Stimulated activated CD4-positive, alpha-beta T cell treated with anti-CD3 and anti-CD28 coated beads, Interleukin-4, amount 100 ng/mL, for 1 hour (primary cell): Measurements from ENCODE around the gene SLC22A23.

Experiments used
- DNase-seq: peaks from one replicate; pipeline ENCODE4 v3.0.0-alpha.2; 2020

SLC22A23 gene

DNA sequence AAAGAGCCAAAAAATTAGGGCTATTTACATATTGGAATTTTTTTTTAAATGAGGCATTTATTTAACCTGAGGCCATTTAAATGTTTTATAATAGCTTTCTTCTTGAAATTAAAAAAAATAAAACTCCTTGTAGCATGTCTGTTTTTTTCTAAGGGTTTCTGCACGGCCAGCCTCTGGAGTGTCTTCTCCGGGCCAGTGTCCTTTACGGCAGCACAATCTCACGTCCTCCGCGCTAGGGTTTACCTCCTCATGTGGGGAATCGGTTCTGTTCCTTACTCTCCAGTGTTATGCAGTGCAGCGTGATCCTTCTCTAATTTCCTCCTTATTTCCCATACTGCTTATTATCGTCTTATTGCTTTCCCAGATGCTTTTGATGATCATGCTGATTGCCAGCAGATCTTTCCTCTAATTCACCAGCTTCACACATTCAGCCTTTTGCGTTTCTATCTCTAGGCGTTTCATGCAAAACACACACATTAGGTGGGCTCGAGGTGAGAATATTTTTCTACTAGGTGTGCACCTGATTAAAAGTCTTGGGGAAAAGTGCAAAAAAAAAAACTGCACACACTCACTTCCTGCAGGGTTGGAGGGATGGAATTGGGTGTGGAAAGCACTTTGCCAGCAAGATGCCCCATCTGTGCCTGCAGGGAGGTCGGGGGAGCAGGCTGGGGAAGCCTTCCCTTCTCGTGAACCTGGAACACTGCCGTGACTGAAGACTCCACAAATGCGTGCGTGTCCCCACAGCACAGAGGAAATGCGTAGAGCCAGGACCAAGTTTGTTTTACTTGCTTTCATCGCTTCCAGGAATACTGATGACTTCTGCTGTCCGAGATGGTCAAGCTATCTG lies 142.0 kb downstream of the SLC22A23 start:
- no peak for DNase-seq

DNA sequence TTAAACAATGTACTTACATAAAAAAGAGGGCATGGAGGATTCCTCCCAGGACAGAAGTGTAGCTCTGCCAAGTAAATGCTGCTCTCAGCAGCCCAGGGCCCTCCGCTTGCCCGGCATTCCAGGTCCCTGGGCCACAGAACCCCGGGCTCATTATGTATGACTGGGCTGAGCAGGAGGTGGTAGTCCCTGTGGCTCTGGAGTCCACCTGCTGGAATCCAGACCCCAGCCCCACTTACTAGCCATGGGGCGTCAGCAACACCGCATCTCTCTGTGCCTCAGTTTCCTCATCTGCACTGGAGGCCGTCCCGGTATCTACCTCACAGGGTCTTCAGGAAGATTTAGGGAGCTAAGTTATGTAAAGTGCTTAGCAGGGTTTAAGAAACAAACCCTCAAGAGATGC lies 142.7 kb downstream of the SLC22A23 start:
- DNase-seq = no peak

DNA sequence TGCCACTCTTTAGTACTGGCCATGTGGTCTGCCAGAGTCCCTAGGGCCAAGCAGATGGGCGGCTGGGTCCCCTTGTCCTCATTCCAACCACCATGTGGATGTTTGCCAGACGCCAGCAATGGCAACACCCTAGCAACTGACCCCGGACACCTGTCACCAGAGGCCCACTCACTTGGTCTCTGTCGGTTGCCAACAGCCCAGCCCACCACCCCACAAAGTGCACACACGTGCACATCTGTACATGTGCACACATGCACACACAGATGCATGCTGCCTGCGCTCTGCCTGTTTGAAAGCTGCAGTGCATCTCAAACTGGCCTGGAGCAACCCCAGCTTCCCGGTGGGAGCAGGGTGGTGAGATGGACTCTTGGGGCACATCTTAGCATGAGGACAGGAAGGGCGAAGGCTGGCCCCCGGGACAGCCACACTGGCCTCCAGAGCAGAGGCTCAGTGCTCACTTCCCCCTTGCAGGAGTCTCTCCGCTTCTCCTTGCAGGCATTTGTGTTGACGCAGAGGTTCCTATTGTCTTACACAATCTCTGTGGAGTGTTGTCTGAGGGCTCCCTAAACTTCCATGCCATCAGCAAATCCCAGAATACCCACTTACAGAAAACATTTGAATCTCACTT lies 144.1 kb downstream of the SLC22A23 start:
- DNase-seq = no peak

DNA sequence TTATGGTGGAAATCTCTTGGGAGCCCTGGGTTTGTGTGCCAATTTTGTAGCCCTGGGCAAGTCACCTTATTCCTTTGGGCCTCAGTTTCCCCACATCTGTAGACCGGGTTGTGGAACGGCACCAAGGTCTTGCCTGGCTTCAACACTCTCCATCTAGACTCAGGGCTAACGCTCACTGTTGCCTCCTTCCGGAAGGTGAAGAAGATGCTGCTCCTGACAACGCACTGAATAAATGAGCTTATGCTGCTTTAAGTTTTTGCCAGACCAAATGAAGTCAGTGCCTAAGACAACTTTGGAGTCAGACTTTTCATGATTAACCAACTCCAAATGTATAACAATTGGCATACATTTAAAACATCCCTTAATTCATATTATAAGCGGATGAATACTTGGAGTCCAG lies 145.0 kb downstream of the SLC22A23 start:
- DNase-seq = no peak

DNA sequence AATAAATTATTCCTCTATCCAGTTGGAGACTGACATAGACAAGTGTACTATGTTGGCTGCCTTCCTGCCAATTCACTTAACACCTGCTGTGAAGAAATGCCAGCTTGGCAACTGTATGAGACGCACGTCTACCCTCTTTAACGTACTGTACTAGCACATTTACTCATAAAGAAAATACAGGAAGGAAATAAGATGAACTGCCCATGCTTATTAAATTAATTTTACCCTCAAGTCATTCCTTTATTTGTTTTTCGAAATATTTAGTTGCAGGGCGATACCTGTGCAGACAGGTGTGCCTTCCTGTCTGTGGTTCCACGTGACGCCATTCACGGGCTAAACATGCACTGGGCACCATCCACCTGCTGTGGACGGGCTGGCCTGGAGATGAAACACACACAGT lies 146.1 kb downstream of the SLC22A23 start:
- DNase-seq = no peak

DNA sequence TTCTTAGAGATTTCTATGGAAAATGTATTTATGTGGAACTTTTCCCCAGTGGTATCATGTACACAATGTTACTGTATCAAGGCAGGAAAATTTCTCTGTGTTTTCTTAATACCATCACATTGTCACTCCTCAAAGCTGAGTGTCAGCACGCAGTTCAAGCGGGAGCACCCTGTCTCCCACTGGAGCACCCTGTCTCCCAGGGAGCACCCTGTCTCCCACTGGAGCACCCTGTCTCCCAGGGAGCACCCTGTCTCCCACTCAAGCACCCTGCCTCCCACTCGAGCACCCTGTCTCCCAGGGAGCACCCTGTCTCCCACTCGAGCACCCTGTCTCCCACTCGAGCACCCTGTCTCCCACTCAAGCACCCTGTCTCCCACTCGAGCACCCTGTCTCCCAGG lies 146.8 kb downstream of the SLC22A23 start:
- no peak for DNase-seq

DNA sequence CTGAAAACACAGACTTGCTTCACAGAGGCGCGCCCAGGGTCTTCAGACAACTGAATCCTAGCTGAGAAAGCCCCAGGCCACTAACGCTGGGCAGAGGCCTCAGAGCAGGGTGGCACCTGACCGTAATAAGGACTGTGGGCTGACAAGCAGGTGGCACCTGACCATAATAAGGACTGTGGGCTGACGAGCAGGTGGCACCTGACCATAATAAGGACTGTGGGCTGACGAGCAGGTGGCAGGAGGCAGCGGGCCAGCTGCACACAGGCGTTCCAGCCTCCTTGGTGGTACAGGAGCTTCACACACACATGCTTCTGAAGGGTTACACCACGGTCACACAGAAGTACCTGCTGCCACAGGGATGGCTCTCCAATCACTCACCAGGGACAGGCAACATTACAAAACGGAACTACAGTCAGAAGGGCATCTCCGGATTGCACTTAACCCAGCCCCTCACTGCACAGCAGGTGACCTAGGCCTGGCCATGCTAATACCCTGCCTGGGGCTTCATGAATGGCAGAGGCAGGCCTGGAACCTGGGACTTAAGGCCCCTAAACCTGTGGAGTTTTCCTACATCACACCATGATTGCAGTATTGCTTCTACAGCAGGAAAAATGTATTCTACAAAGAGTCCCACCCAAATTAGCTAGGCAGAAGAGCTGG lies 147.3 kb downstream of the SLC22A23 start:
- no peak for DNase-seq

DNA sequence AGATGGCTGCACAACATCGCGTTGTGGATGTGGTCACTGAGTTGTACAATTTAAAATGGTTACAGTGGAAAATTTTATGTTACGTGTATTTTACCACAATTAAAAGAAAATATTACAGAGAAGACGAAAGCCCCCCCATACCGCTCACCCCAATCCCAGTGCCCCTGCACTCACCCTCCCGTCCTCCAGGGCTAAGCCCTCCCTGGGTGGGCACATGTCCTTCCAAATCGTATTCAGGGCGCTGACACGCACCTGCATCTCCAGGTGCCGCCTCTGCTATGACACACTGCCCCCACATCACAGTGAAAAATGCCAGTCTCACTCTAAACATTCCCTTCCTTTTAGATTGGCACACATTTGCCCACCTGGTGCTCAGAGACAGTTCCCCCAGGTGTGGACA lies 148.7 kb downstream of the SLC22A23 start:
- DNase-seq = no peak

DNA sequence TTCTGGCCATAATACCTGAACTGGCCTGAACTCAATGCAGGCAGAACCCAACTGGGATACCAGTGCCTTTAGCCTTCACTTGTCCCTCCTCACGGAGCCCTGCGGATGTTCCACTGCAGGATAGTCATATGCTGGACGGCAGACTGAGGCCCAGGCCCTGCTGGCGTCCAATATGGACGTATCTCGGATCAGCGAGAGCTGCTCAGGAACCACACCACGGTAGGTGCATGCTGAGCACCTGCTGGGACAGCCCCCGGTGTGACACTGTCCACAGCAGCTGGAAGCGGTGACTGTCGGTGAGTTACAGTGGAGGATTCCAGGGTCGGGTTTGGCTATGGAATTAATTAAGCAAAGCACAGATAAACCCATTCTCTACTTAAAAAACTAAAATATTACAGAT lies 149.4 kb downstream of the SLC22A23 start:
- no peak for DNase-seq

DNA sequence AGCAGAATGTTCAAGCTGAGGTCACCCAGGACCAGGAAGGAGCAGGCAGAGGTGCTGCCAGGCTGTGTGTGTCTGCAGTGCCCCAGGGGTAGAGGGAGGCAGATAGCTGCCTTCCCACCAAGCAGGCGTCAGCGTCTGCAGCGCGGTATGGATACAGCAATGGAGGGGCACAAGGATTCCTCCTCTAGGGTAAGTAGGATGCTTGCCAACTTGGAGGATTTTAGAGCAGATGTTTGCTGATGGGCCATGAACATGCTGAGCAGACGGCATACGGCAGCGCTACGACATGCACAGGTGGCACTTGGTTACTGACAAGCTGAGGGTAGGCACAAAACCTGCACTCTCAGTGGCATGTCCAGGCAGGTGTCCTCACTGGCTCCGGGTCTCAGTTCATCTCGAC lies 150.0 kb downstream of the SLC22A23 start:
- no peak for DNase-seq

DNA sequence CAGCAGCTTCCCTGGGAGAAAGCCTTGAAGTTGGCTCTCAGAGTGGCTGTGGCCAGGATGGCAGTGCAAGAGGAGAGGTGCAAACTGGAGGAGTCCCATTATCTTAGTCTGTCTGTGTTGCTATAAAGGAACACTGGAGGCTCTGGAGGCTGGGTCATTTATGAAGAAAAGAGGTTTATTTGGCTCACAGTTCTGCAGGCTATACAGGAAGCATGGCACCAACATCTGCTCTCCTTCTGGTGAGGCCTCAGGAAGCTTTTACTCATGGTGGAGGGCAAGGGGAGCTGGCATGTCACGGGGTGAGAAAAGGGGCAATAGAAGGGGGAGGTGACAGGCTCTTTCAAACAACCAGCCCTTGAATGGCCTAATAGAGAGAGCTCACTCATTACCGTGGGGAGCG lies 151.0 kb downstream of the SLC22A23 start:
- no peak for DNase-seq

DNA sequence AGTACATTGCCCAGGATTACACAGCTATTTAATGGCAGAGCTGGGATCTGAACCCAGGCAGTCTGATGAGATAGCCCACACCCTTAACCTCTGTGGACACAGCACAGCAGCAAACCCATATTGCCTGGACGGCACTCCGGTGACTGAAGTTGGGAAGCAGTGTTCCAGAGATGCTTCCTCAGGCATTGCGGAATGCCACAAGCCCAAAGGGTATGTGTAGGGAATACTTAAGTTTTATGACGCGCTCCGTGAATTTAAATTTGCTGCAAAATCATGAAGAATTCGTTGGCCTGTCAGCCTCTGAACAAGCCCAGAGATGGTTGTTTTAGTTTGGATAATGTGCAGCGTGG lies 151.7 kb downstream of the SLC22A23 start:
- no peak for DNase-seq

DNA sequence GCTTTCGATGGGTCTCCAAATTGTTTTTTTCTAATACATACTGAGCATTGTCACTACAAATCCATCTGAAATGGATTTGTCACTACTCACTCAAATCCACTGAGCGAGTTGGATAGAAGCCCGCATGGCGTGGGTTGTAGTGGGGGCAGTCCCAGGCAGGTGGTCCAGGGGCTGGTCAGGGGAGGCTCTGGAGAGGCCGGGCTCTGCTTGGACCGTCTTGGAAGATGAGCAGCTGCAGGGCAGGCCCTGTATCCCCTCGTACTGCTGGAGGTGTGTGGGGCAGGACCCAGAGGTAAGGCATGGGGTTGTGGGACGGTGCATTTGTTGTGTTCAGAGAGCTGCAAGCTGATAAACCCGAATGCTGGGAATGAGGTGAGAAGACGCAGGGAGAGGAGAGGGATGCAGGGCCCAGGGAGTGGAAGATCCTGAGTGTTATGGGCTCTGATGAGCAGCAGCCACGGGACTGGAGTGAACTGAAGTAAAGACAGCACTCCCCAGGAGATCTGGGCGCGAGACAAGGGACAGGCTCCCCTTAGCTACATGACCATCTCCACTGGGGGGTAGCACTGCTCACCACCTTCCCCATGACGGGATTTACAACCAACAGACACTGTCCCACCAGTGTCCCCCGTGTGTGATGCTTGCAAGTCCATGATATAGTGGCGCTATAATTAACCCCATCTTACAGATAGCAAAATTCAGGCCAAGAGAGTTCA lies 152.2 kb downstream of the SLC22A23 start:
- DNase-seq = no peak

DNA sequence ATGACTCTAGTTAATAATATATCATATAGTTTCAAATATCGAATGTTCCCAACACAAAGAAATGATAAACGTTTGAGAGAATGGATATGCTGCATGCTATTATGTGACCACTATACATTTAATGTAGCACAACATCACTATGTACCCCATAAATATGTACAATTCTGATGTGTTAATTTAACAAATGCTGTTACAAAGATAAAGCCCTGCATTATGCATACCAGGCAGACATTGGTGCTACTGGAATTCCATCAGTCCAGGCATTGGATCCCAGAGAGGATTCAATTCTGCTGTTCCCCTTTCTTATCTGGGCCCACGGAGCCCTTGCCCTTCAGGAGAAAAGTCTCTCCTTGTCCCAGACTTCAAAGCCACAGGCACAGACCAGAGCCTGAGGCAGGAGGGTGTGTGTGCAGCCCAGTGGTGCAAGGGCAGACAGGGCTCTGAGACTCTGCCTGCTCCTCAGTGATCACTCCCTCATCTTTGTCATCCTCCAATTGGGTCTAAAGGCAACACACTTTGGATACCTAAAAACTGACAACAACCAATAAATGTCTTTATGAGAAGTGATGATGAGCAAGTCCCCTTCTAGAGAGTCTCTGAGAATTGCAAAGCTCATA lies 152.9 kb downstream of the SLC22A23 start:
- DNase-seq = no peak

DNA sequence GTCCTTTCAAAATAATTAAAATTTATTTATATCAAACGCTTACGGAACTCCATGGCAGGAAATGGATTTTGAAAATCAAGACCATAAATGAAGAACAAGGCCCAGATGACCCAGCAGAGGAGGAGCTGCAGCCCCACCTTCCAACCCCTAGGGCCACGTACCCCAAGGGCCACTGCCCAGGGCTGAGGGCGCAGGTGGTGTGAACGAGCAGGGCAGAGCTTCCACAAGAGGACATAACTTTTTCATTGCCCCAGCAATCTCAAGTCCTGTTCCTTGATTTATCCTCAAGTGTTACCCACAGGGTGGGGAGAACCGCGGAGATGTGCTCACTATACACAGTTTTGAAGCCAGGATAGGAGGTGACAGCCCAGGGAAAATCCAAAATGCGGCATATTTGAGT lies 155.3 kb downstream of the SLC22A23 start:
- DNase-seq = no peak

DNA sequence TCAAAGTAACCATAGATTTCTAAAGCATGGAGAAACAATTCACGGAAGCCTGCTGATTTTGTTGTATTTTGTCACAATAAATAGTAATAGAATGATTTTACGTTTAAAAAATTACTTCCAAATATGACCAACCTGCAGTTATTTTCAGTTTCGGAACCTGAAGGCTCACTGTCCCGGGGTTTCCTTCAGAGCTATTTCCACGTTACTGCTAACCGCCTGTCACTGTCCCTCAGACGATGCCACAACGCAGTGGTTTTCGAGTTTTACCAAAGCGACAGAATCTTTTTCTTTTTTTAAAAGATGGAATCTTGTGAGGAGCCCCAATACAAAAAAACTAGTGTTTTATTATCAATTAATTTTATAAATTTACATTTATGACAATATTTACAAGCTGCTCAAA lies 157.6 kb downstream of the SLC22A23 start:
- DNase-seq = no peak

DNA sequence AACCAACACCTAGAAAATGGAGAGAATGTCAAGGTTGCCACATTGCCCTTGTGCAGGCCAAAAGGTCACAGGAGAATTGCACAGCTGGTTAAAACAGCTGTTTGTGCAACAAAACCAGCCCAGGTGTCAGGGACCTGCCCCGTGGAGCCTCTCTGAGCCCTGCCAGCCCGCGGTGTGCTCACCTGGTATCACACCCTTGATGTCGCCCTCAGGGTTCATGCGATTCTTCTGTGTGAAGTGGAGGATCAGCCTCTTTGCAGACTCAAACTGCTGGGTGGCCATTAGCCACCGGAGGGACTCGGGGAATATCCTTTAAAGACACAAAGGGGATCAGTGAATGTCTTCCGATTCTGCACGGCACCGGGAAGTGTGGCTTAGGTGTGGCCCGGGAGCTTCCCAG lies 158.9 kb downstream of the SLC22A23 start:
- DNase-seq = no peak

DNA sequence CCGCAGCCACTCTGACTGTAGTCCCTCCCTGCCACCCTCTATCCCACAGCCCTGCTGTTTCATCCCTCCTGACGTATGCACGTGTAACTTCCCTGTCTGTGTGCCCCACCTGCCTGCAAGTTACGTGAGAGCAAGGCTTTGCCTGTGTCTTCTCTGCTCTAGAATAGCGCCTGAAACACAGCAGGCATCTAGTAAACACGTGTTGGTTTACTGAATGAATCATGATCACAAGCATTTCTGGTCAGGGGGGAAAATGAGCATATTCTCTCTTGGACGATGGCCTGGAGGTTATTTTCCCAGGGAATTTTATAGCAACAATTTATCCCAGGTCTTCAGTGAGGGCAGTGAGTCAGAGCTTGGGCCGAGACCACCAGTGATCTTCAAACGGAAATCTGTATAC lies 159.8 kb downstream of the SLC22A23 start:
- DNase-seq = no peak

DNA sequence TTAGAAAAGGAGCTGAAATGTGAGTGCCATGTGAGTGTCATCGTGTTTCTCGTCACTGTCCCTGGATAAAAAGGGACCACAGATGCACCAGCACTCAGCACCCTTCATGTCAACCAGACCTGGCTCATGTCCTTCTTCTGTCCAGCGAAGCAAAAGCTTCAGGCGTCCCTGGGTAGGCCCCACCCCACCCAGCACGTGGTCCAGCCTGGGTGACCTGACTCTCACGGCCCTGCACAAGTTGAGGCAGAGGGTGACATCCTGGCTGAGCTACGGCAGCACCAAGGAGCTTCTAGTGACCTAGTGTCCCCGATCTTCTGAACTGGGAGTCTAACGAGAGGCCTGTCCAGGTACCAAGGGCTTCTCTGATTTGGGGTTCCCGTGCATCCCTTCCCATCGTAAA lies 160.3 kb downstream of the SLC22A23 start:
- DNase-seq = no peak

DNA sequence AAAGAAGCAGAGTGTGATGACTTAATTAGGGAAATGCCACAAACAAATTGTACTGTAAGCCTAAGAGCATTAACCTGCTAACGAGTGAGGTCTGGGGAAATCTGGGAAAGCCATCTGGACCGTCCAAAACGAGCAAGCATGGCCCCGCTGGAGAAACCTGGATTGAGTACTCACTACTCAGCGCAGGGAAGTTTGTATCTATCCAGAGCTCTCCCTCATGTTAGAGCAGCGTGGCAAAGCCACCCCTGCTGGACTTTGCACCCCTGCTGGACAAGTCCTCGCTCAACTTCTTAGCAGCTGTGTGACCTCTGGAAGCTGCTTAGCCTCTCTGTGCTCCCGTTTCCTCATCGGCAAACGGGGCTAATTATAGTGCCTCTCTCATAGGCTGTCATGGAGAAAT lies 160.8 kb downstream of the SLC22A23 start:
- no peak for DNase-seq

DNA sequence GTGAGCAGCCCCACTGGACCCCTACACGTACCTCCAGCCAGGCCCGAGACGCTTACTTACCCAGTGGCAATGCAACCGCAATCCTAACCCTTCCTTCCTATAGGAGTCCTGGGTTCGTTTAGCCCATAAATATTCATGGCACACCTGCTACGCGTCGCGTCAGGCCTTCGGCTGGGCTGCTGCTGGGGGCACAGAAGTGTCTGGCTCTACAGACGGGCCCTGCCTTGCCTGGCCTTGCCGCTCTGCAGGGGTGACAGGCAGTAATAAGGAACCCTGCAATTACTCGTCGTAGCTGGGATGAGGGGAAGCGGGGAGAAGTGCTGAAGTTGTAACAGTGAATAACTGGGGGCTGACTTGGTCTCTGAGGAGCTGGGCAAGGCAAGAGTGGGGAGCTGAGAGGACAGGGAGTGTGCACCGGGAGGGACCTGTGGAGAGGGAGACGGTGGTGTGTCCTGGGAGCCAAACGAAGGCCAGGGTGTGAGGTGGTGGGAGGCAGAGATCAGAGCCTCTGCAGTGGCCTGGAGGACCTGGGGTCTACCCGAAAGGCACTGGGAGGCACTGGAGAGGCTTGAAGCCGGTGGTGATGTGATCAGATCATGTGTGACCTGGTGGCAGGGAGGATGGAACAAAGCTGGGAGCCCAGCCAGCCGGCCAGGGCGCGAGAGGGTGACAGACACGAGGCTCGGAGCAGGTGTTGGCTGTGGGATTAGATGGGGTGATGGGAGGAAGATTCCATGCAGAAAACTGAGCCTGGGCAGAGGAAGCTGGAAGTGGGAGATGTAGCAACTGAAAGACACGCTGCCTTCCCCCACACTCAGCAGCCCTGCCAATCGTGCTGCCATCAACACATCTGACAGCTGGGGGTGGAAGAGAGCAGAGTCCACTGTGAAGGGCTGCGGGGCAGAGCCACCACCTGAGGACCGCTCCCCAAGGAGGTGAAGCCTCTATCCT lies 161.7 kb downstream of the SLC22A23 start:
- no peak for DNase-seq

DNA sequence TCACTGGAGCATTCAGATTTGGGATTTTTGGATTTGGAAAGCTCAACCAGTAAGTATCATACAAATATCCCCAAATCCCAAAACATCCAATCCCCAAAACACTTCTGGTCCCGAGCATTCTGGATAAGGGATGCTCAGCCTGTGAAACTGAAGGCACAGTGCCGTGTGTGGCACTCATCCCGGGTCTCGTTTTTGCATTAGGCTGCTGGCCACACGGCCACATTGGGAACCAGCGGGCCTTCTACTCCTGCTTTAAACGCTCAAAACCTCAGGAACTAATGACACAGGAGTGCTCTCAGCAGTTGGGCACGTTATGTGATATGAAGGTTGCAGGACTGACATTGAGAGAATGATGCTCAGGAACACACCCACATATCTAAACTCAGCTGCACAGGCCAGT lies 162.5 kb downstream of the SLC22A23 start:
- DNase-seq = no peak
